ENCODE data around the gene CX3CR1.
A peak's percentile ranks its signal among the peaks of the same experiment; 100 is the strongest.
"Not testable (repeated sequence)": the region's sequence is repeated elsewhere in the genome, so short reads cannot be mapped to it uniquely, and the experiment has no call there.

The CX3CR1 gene

DNA sequence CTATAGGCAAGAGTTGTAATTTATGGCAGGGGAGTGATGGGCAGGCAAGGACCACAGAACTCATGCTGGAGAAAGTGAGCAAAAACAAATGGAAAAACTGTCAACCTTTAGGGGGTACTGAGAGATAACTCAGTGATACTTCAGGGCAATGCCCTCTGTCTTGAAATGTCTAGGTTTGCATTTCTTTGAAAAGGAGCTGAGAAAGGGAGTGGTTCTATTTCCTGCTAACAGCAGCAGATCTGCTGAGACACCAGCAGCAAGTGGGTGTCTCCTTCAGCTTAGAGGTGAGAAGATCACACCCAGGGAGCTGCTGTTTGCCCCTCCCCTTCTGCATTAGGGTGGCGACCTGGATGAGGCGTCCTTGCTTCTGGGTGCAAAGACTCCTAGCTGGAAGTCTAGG, 45.2 kb downstream of the CX3CR1 start:
- no peak for DNase-seq
- in situ Hi-C loops (cut with MboI; ENCODE audit: low pct_unique_long_range_greater_than_20kb, low sequenced_read_pairs), result no loop called here

DNA sequence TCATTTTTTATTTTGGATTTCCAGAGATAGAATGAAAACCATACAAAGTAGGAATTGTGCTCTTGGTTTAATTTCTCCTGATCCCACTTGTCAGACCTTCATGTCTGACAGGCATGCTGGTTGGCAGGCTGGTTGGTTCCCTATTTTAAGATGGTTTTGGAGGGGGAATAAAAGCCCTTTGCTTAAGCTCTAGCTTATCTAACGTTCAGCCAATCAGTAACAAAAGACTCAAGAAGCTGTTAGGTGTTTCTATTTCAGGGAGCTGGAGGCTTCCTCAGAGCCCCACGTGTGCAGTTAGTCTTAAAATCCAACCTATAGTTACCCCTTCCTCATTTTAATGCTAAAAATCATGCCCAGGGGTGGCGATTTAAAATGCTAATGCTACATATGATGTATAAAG, 47.0 kb downstream of the CX3CR1 start:
- DNase-seq, result peak; percentile 55
- in situ Hi-C loops (cut with MboI; ENCODE audit: low pct_unique_long_range_greater_than_20kb, low sequenced_read_pairs), result no loop called here

DNA sequence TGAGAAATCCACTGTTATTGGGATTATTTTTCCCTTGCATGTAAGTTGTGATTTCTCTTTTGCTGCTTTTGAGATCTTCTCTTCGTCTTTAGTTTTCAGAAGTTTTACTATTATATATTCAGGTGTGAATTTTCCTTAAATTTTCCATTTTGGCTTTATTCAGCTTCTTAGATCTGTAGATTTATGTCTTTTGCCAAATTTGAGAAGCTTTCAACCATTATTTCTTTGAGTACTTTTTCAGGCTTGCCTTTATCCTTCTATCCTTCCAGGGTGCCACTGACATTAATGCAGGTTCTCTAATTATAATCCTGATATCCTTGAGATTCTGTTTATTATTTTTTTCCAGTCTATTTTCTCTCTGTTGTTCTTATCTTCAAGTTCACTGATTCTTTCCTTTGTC, 49.4 kb downstream of the CX3CR1 start:
- in situ Hi-C loops (cut with MboI; ENCODE audit: low pct_unique_long_range_greater_than_20kb, low sequenced_read_pairs), result no loop called here
- no peak for DNase-seq

DNA sequence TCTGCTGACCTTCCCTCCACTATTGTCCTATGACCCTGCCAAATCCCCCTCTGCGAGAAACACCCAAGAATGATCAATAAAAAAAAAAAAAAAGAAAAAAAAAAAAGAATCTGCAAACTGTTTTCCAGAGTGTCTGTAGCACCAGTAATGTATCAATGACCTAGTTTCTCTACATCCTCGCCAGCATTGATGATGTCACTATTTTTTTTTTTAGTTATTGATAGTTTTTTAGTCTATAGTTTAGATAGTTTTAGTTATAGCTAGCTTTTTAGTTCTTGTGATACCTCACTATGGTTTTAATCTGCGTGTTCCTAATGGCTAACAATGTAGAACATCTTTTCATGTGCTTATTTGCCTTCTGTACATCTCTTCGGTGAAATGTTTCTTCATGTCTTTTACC, 51.3 kb downstream of the CX3CR1 start:
- in situ Hi-C loops (cut with MboI; ENCODE audit: low pct_unique_long_range_greater_than_20kb, low sequenced_read_pairs), result no loop called here
- DNase-seq, result no peak

DNA sequence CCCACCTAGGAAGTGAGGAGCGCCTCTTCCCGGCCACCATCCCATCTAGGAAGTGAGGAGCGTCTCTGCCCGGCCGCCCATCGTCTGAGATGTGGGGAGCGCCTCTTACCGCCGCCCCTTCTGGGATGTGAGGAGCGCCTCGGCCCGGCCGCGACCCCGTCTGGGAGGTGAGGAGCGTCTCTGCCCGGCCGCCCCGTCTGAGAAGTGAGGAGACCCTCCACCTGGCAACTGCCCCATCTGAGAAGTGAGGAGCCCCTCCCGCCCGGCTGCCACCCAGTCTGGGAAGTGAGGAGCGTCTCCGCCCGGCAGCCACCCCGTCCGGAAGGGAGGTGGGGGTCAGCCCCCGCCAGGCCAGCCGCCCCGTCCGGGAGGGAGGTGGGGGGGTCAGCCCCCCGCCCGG, 52.2 kb downstream of the CX3CR1 start:
- DNase-seq; in situ Hi-C loops (cut with MboI; ENCODE audit: low pct_unique_long_range_greater_than_20kb, low sequenced_read_pairs): not testable (repeated sequence)

DNA sequence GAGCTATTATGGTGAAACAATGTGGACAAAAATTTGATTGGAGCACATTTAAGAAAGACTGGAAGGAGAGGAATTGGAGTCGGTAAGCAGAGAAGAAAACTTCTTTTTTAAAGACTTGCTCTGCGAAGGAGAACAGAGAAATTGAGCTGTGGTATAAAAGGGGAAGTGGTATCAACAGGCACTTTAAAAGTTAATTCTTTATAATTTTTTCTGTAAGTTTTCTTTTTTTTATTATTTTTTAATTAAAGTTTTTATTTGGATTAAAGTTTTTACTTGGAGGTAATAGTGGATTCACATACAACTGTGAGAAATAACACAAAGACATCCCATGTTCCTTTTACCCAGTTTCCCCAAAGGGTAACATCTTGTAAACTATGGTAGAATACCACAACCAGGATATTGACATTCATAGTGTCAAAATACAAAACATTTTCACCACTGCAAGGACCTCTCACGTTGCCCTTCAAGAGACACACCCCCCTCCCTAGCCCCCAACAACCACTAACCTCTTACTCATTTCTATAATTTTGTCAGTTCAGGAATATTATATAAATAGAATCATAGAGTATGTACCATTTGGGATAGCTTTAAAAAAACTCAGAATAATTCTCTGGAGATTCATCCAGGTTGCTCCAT, 53.6 kb downstream of the CX3CR1 start:
- in situ Hi-C loops (cut with MboI; ENCODE audit: low pct_unique_long_range_greater_than_20kb, low sequenced_read_pairs), result no loop called here
- DNase-seq, result peak; percentile 55

DNA sequence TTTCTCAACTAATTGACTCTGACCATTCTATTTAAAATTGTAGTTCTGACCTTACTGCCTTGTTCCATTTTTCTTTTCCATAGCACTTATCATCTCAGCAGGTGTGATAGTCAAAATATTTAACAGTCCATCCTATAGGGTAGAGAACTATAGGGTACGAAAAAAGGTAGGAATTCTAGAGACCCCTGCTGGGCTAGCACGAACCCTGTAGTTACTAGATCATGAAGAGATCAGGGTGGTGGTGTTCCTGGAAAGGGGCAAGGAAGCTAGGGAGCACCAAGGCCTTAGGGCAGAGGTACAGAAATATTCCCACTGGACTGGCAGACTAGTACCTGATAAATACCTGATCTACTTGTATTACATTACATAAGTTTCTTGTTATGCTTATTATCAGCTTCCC, 55.5 kb downstream of the CX3CR1 start:
- DNase-seq, result no peak
- in situ Hi-C loops (cut with MboI; ENCODE audit: low pct_unique_long_range_greater_than_20kb, low sequenced_read_pairs), result no loop called here

DNA sequence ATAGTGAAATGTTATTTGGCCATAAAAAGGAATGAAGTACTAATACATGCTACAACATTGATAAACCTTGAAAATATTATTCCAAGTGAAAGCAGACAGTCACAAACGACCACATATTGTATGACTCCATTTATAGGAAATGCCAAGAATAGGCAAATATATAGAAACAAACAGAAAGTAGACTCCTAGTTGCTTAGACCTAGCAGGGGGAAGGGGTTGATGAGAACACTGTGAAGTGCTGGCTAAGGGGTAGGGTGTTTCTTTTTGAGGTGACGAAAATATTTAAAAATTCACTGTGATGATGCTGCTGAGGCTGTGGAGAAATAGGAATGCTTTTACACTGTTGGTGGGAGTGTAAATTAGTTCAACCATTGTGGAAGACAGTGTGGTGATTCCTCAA, 56.9 kb downstream of the CX3CR1 start:
- DNase-seq, result no peak
- in situ Hi-C loops (cut with MboI; ENCODE audit: low pct_unique_long_range_greater_than_20kb, low sequenced_read_pairs), result no loop called here

DNA sequence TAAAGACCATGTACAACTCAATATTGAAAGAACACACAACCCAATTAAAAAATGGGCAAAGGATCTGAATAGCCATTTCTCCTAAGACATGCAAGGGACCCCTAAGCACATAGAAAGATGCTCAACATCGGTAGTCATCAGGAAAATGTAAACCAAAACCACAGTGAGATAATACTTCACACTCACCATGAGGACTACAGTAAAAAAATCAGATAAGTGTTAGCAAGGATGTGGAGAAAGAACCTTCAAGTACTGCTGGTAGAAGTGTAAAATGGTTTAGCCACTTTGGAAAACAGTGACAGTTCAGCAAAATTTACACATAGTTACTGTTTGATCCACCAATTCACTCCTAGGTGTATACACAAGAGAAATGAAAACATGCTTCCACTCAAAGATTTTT, 57.4 kb downstream of the CX3CR1 start:
- in situ Hi-C loops (cut with MboI; ENCODE audit: low pct_unique_long_range_greater_than_20kb, low sequenced_read_pairs), result no loop called here
- DNase-seq, result no peak

DNA sequence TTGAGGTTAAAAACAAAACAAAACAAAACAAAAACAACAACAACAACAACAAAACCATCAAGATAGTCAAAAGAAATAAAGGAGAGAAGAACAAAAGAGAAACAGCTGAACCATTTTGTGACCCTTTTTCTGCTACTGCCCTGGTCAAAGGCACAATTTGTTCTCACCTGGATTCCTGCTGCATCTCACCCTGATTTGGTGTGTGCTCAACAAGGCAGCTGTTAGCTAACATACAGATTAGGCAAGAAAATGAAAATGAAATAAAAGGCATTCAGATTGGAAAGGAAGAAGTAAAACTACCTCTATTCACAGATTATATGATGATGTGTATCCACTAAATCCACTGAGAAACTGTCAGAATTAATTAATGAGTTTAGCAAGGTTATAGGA, 58.7 kb downstream of the CX3CR1 start:
- DNase-seq, result no peak
- in situ Hi-C loops (cut with MboI; ENCODE audit: low pct_unique_long_range_greater_than_20kb, low sequenced_read_pairs), result no loop called here

DNA sequence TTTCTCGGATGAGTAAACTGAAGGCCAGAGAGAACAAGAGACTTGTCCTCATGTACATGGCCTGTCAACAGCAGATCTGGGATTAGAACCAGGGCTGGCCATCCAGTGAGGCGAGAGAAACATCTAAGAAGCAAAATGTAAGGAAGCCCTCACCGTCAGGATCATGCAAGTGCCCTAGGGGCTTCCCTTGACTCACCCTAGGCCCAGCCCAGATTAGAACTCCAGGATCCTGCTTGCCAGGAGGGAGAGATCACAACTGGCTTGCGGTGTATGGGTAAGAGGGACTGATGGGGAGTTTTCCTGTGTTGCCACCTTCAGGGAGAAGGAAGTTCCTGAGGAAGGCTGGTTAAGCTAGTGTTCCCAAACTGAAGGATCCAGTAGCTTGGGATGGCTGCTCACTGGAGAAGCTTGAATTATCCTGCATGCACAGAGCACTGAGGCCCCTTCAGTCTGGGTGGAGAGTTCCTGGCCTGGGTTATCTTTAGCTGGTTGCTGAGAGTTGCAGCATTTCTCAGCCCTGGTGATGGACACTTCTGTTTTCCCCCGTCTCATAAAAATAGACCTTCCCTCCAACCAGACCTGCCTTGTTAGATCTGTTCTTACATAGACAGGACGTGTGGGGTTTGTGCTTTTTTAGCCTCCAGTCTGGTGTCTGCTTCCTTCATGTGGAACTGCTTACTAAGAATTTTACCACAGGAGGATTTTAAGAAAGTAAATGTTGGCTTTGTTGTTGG, 59.3 kb downstream of the CX3CR1 start:
- DNase-seq, result peak; percentile 75
- in situ Hi-C loops (cut with MboI; ENCODE audit: low pct_unique_long_range_greater_than_20kb, low sequenced_read_pairs), result no loop called here

DNA sequence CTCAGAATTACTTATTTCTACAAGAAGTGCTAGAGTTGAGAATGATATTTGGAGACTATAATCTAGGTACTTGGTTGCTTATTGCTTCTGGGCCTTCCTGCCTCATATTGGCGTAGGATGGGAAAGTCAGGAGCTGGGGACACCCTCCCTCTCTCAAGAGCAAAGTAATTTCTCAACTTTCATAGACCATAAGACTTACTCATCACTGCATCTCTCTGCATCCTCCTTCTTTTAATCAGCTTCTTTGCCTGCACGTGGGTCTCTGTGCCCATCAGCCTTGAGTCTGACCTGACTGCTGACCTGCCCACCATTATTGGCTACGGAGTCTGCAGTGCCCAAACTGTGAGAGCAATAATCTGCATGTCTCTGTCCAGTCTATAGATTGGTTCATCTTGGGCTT, 60.1 kb downstream of the CX3CR1 start:
- no peak for DNase-seq
- in situ Hi-C loops (cut with MboI; ENCODE audit: low pct_unique_long_range_greater_than_20kb, low sequenced_read_pairs), result no loop called here

DNA sequence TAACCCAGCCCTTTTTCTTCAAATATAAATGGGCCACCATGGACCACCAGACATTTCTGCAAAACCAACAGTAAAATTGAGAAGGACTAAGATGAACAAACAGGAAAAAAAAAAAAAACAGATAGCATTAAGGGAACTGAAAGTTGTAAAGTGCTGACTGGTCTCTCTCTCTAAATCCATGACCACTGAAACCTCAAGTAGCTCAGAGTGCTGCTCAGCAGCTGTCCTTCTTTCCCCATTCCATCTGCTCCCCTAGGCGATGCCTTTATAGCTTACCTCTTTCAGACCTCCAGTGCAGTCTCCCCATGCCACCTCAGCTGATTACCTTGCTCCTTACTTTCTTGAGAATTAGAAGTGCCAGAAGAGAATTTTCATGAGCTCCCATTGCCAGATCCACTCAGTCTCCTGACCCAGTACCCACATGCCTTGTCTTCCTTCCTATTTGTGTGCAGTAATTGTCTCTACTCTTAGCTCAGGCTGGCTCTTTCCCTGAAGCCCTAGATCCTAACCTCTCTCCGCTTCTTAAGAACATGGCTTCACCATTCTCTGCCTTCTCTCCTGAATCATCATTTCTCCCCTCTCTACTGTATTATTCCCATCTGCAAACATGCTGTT, 63.6 kb downstream of the CX3CR1 start:
- in situ Hi-C loops (cut with MboI; ENCODE audit: low pct_unique_long_range_greater_than_20kb, low sequenced_read_pairs), result no loop called here
- DNase-seq, result peak; percentile 72

DNA sequence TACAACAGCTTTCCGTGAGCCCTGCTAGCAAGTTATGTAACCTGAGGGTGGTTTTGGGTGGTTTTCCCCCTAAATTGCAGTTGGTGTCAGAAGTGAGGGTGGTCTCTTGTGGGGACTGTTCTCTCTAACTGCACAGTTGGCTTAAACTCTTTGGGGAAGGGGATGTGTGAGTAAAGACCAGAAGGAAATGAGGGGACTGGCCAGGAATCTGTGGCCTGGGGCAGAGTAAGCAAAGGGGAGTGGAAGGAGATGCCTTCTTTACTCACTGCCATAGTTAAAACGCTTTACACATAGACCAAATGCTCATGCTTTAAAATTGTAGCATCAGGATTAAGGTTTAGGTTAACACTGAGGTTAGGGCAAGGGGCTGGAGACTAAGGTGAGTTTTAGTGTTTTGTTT, 66.2 kb downstream of the CX3CR1 start:
- DNase-seq, result no peak
- in situ Hi-C loops (cut with MboI; ENCODE audit: low pct_unique_long_range_greater_than_20kb, low sequenced_read_pairs), result no loop called here

Measured in KBM-7 (cell line).